GM12878 (cell line): ENCODE data around the gene GET3. TPM values are rescaled to one million over a fixed set of nuclear protein-coding genes. Genes with fewer than 3 reads are reported as not detected.

Experiments used
- ATAC-seq: fragments of 200-7000 bp; cut with Tn5 transposase; 3 replicates; pipeline ENCODE4 v1.9.1; 2020; ENCODE audit warnings: mild to moderate bottlenecking, moderate library complexity
- BruUV-seq: library from RNA; stranded (reverse); fragments of 400-500 nt; replicated peaks from 2 replicates; lab custom pipeline; 2021; lab: Mats Ljungman, UMichigan
- CTCF ChIA-PET: fragments of 300-600 bp; sonication (Branson Sonifier 250); formaldehyde crosslinking; extraction: SDS; loops from one replicate; lab custom pipeline; 2021; ENCODE audit warnings: inconsistent platforms; lab: Yijun Ruan, JAX
- POLR2A ChIA-PET: fragments of 350-600 bp; formaldehyde crosslinking; extraction: SDS; loops from one replicate; lab custom pipeline; 2021; ENCODE audit warnings: inconsistent platforms; lab: Charles Lee
- RAD21 ChIA-PET: fragments of 300-600 bp; sonication (Branson Sonifier 250); formaldehyde crosslinking; loops from one replicate; lab custom pipeline; 2023; ENCODE audit warnings: antibody characterized with exemption; ENCODE audit not compliant: unreplicated experiment; lab: Charles Lee
- SMC1A ChIA-PET: fragments of 300-600 bp; sonication (Branson Sonifier 250); formaldehyde crosslinking; loops from one replicate; lab custom pipeline; 2023; ENCODE audit not compliant: unreplicated experiment, uncharacterized antibody; lab: Charles Lee
- DNase-seq: peaks from one replicate; pipeline ENCODE4 v3.0.0-alpha.2; 2011; ENCODE audit warnings: low read depth, low spot score
- FAIRE-seq: peaks from 3 replicates; lab custom pipeline; 2011; peaks lifted over from hg19 to GRCh38; lab: Jason Lieb, UNC
- H2AFZ ChIP-seq: 2 replicates; pipeline ENCODE4 v1.6.0; 2011; ENCODE audit warnings: low read depth, low read length, control low read depth; ENCODE audit not compliant: control insufficient read depth
- H3K27ac ChIP-seq: 2 replicates; pipeline ENCODE4 v1.5.1; 2011; ENCODE audit warnings: control low read depth; ENCODE audit not compliant: control insufficient read depth, insufficient read depth
- H3K27me3 ChIP-seq, 2 experiments: replicated peaks in 1 of 2; 2 replicates each; pipeline versions ENCODE4 v1.6.0 to v1.6.1; 2011; ENCODE audit warnings: low read length in 1 of 2; ENCODE audit not compliant: control insufficient read depth in 2 of 2, insufficient read depth in 2 of 2
- H3K36me3 ChIP-seq, 2 experiments: 2 replicates each; pipeline ENCODE4 v1.5.1; 2011; ENCODE audit warnings: low read length in 1 of 2; ENCODE audit not compliant: control insufficient read depth in 2 of 2, insufficient read depth in 2 of 2
- H3K4me1 ChIP-seq: 2 replicates; pipeline ENCODE4 v1.6.1; 2011; ENCODE audit warnings: mild to moderate bottlenecking, low read length, moderate library complexity, mixed read lengths; ENCODE audit not compliant: control insufficient read depth, insufficient read depth
- H3K4me2 ChIP-seq: 2 replicates; pipeline ENCODE4 v1.6.0; 2011; ENCODE audit warnings: control low read depth; ENCODE audit not compliant: control insufficient read depth, insufficient read depth
- H3K4me3 ChIP-seq: fragments of 200-600 bp; sonication (generic); 2 replicates; pipeline ENCODE4 v1.5.1; 2016
- H3K79me2 ChIP-seq: 2 replicates; pipeline ENCODE4 v1.6.0; 2011; ENCODE audit warnings: low read length; ENCODE audit not compliant: control insufficient read depth, insufficient read depth
- H3K9ac ChIP-seq: 2 replicates; pipeline ENCODE4 v1.8.0; 2011; ENCODE audit warnings: low read length, control low read depth, mixed read lengths; ENCODE audit not compliant: control insufficient read depth, insufficient read depth
- H3K9me3 ChIP-seq: replicated peaks from 3 replicates; pipeline ENCODE4 v1.5.1; 2011; ENCODE audit warnings: mild to moderate bottlenecking, low read length; ENCODE audit not compliant: control insufficient read depth, insufficient read depth
- H4K20me1 ChIP-seq: 2 replicates; pipeline ENCODE4 v1.6.0; 2011; ENCODE audit not compliant: control insufficient read depth, insufficient read depth
- ATF7 ChIP-seq: fragments of 450-650 bp; IDR thresholded peaks from 2 replicates; pipeline ENCODE4 v1.6.1; 2016; ENCODE audit warnings: low read depth, mild to moderate bottlenecking
- BRCA1 ChIP-seq: IDR thresholded peaks from 2 replicates; pipeline ENCODE4 v1.6.1; 2011; ENCODE audit warnings: low read depth, low read length, improper control_type of control experiment
- FOXK2 ChIP-seq: fragments of 450-650 bp; IDR thresholded peaks from 2 replicates; pipeline ENCODE4 v1.6.1; 2017; ENCODE audit warnings: mild to moderate bottlenecking, moderate library complexity
- KLF5 ChIP-seq: fragments of 450-650 bp; IDR thresholded peaks from 2 replicates; pipeline ENCODE4 v1.6.1; 2014; ENCODE audit warnings: mild to moderate bottlenecking; ENCODE audit not compliant: partially characterized antibody
- MXI1 ChIP-seq: fragments of 150-350 bp; IDR thresholded peaks from 2 replicates; pipeline ENCODE4 v1.6.1; 2011; ENCODE audit warnings: low read depth, mild to moderate bottlenecking, inconsistent platforms, low read length, improper control_type of control experiment
- MYB ChIP-seq: fragments of 150-350 bp; IDR thresholded peaks from 2 replicates; pipeline ENCODE4 v1.6.1; 2014; ENCODE audit warnings: mild to moderate bottlenecking, low read depth, low read length, borderline replicate concordance
- NR2C1 ChIP-seq: fragments of 450-650 bp; IDR thresholded peaks from 2 replicates; pipeline ENCODE4 v1.6.1; 2017; ENCODE audit warnings: antibody characterized with exemption, mild to moderate bottlenecking, moderate library complexity
- PAX5 ChIP-seq: IDR thresholded peaks from 2 replicates; pipeline ENCODE4 v1.6.1; 2011; ENCODE audit warnings: low read depth, low read length, borderline replicate concordance
- PAX8 ChIP-seq: fragments of 450-650 bp; IDR thresholded peaks from 2 replicates; pipeline ENCODE4 v1.6.1; 2017; ENCODE audit warnings: mild to moderate bottlenecking, moderate library complexity
- PML ChIP-seq: IDR thresholded peaks from 2 replicates; pipeline ENCODE4 v1.6.1; 2012; ENCODE audit warnings: low read length, inconsistent platforms
- SIN3A ChIP-seq: IDR thresholded peaks from 2 replicates; pipeline ENCODE4 v1.6.1; 2012; ENCODE audit warnings: low read depth, low read length, improper control_type of control experiment
- SMAD1 ChIP-seq: fragments of 450-650 bp; IDR thresholded peaks from 2 replicates; pipeline ENCODE4 v1.6.1; 2018; ENCODE audit warnings: mild to moderate bottlenecking, low read depth; ENCODE audit not compliant: partially characterized antibody
- SPI1 ChIP-seq: IDR thresholded peaks from 2 replicates; pipeline ENCODE4 v1.6.1; 2011; ENCODE audit warnings: low read depth, mild to moderate bottlenecking, low read length, moderate library complexity, borderline replicate concordance; ENCODE audit not compliant: insufficient read depth
- SUPT20H ChIP-seq: IDR thresholded peaks from 2 replicates; pipeline ENCODE4 v1.6.1; 2011; ENCODE audit warnings: low read depth, mild to moderate bottlenecking, low read length, moderate library complexity, borderline replicate concordance; ENCODE audit not compliant: control insufficient read depth
- TCF3 ChIP-seq: IDR thresholded peaks from 2 replicates; pipeline ENCODE4 v1.6.1; 2012; ENCODE audit warnings: low read depth, mild to moderate bottlenecking, low read length, borderline replicate concordance; ENCODE audit not compliant: insufficient read depth
- ZBTB33 ChIP-seq: fragments of 450-650 bp; IDR thresholded peaks from 2 replicates; pipeline ENCODE4 v1.6.1; 2017; ENCODE audit warnings: mild to moderate bottlenecking
- WGBS: methylation state at CpG from one replicate; pipeline ENCODE4 v1.1.6; 2016; ENCODE audit warnings: low lambda C conversion rate; ENCODE audit not compliant: insufficient replicate concordance, insufficient coverage; ENCODE audit errors: missing lambda C conversion rate; 5-methylcytosine and 5-hydroxymethylcytosine counted together
- in situ Hi-C: fragments of 300-500 bp; cut with MboI; formaldehyde crosslinking; loops from 9 replicates; pipeline ENCODE4 v1.14.3; 2018; ENCODE audit warnings: mixed read lengths
- intact Hi-C: fragments of 100-400 bp; cut with micrococcal nuclease; formaldehyde crosslinking; loops from one replicate; pipeline ENCODE4 v1.14.2; 2022; ENCODE audit not compliant: unreplicated experiment
- polyA plus RNA-seq, 11 experiments: library from polyadenylated mRNA; depleted of rRNA in 4 of 11; unstranded in 6 of 11; stranded (reverse) in 5 of 11; fragments of >200 nt; fragmentation: Nextera tagmentation in 4 of 11; fragmentation: Illumina TruSeq in 1 of 11; extraction: Ambion mirVana in 4 of 11; extraction: Trizol in 1 of 11; gene quantifications; 1 replicate in 1 of 11; 2 replicates in 10 of 11; pipeline versions ENCODE4 v1.2.1 to v1.2.3, GENCODE V29; 2011 to 2016; ENCODE audit warnings: inconsistent platforms in 2 of 11, missing spikeins in 2 of 11, low read depth in 1 of 11
- total RNA-seq, 4 experiments: library from RNA; depleted of rRNA in 3 of 4; stranded (reverse); fragments of >200 nt in 3 of 4; fragmentation: Illumina TruSeq in 1 of 4; extraction: Trizol in 1 of 4; gene quantifications; 2 replicates each; pipeline versions ENCODE4 v1.2.1 to v1.2.3, GENCODE V29; 2013 to 2021
- TF ChIP-seq, protein P1 (sequence below): IDR thresholded peaks from 2 replicates; pipeline ENCODE4 v1.6.1; 2012; ENCODE audit warnings: mild to moderate bottlenecking, low read depth, low read length

GET3 gene
- total and polyA plus RNA-seq, 10 of the 15 experiments (the other 5 are each of a cell fraction or from before 2014, with no cell fraction given) = 14.5 to 144 (median 97.2) TPM

- no peaks in the 10 kb centered on the region; the same call in 2 of the 3 replicates for H3K9me3 ChIP-seq
- TF ChIP-seq SUPT20H (no peak), ZBTB33 (no peak), SMAD1 (no peak), SPI1 (no peak), MYB (no peak), PML (no peak), MXI1 (no peak), SIN3A (no peak), PAX8 (no peak), KLF5 (no peak), BRCA1 (no peak), ATF7 (no peak), FOXK2 (no peak), PAX5 (no peak), NR2C1 (no peak), TCF3 (no peak)
- TF ChIP-seq, protein P1, sequence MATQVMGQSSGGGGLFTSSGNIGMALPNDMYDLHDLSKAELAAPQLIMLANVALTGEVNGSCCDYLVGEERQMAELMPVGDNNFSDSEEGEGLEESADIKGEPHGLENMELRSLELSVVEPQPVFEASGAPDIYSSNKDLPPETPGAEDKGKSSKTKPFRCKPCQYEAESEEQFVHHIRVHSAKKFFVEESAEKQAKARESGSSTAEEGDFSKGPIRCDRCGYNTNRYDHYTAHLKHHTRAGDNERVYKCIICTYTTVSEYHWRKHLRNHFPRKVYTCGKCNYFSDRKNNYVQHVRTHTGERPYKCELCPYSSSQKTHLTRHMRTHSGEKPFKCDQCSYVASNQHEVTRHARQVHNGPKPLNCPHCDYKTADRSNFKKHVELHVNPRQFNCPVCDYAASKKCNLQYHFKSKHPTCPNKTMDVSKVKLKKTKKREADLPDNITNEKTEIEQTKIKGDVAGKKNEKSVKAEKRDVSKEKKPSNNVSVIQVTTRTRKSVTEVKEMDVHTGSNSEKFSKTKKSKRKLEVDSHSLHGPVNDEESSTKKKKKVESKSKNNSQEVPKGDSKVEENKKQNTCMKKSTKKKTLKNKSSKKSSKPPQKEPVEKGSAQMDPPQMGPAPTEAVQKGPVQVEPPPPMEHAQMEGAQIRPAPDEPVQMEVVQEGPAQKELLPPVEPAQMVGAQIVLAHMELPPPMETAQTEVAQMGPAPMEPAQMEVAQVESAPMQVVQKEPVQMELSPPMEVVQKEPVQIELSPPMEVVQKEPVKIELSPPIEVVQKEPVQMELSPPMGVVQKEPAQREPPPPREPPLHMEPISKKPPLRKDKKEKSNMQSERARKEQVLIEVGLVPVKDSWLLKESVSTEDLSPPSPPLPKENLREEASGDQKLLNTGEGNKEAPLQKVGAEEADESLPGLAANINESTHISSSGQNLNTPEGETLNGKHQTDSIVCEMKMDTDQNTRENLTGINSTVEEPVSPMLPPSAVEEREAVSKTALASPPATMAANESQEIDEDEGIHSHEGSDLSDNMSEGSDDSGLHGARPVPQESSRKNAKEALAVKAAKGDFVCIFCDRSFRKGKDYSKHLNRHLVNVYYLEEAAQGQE = no peak
- H4K20me1 ChIP-seq = peaks cover 11% of the 10 kb centered on the region
- POLR2A ChIA-PET = no interaction called here
- no peak overlapping the region for H3K4me3 ChIP-seq
- no peak overlapping the region for H3K27ac ChIP-seq
- H3K79me2 ChIP-seq = peaks cover 38% of the 10 kb centered on the region
- no peak for ATAC-seq
- peak overlapping the region; percentile 60 for H3K4me2 ChIP-seq
- RAD21 ChIA-PET = no interaction called here
- in situ Hi-C loops = no loop called here
- intact Hi-C loops = no loop called here
- FAIRE-seq = no peak
- DNase-seq = no peak
- no peak overlapping the region for H3K9ac ChIP-seq
- no TSS peak for BruUV-seq
- H3K36me3 ChIP-seq = peaks cover 25 to 26% of the 10 kb centered on the region in 2 experiments; a peak in 3 of 4 replicates
- SMC1A ChIA-PET = interaction anchor here (0.7 kb wide), 1 partner anchor 52 kb away, joined by 3 read pairs; no protein-coding TSS in a partner anchor
- no peaks in the 10 kb centered on the region for H3K27me3 ChIP-seq
- CTCF ChIA-PET = interaction anchor here (1.3 to 4.0 kb wide), 4 partner anchors 9 to 29 kb away, joined by 3 to 30 read pairs (median 10); partner anchors contain the start of gene TNPO2
- H3K4me1 ChIP-seq = peaks cover 25% of the 10 kb centered on the region
- H2AFZ ChIP-seq = no peak overlapping the region
- 92% methylated on average over 24 of the region's 24 CpGs for WGBS
Measured at GRCh38 chr19:12731337-12731736, 6.0 kb upstream of the GET3 start.
